Immature natural killer cell (primary cell): ENCODE results near the gene ARMC3. TPM values are rescaled to one million over a fixed set of nuclear protein-coding genes. Genes with fewer than 3 reads are reported as not detected.

Experiments used
- DNase-seq, 3 donors: peaks; one replicate each; pipeline ENCODE4 v3.0.0; 2022; ENCODE audit warnings: mixed read lengths in 1 of 3
- H3K27ac Mint-ChIP-seq, 6 donors: one replicate each; pipeline ENCODE4 v1.8.0; 2020; ENCODE audit warnings: mixed read lengths in 6 of 6, mild to moderate bottlenecking in 5 of 6, inconsistent platforms in 4 of 6, moderate library complexity in 3 of 6
- H3K27me3 Mint-ChIP-seq, 3 donors: one replicate each; pipeline ENCODE4 v1.8.0; 2020 to 2021; ENCODE audit warnings: low read depth in 3 of 3, mild to moderate bottlenecking in 3 of 3, mixed read lengths in 3 of 3, moderate library complexity in 3 of 3, inconsistent platforms in 1 of 3
- H3K36me3 Mint-ChIP-seq, 3 donors: one replicate each; pipeline ENCODE4 v1.8.0; 2020; ENCODE audit warnings: mixed read lengths in 3 of 3, inconsistent platforms in 2 of 3, mild to moderate bottlenecking in 2 of 3
- H3K4me1 Mint-ChIP-seq, 2 donors: one replicate each; pipeline ENCODE4 v1.8.0; 2020; ENCODE audit warnings: inconsistent platforms in 2 of 2, mild to moderate bottlenecking in 2 of 2, mixed read lengths in 2 of 2, moderate library complexity in 1 of 2
- H3K4me3 Mint-ChIP-seq, 5 donors: one replicate each; pipeline ENCODE4 v1.8.0; 2020; ENCODE audit warnings: mild to moderate bottlenecking in 5 of 5, mixed read lengths in 5 of 5, inconsistent platforms in 3 of 5, moderate library complexity in 3 of 5
- H3K9me3 Mint-ChIP-seq, 6 donors: one replicate each; pipeline ENCODE4 v1.8.0; 2020; ENCODE audit warnings: mild to moderate bottlenecking in 6 of 6, mixed read lengths in 6 of 6, inconsistent platforms in 4 of 6, moderate library complexity in 3 of 6
- polyA plus RNA-seq, 3 donors: library from polyadenylated mRNA; unstranded; fragments of 300-500 nt; fragmentation: Illumina TruSeq; gene quantifications; one replicate each; pipeline ENCODE4 v1.2.3, GENCODE V29; 2021

Gene ARMC3
- polyA plus RNA-seq, 3 donors from 2014 or later = 0.32 TPM; not detected in 2

GRCh38 chr10:22986771-22987542, 59.1 kb downstream of the ARMC3 start:
- Mint-ChIP-seq H3K27me3 (peaks cover 2 to 12% (median 4%) of the 10 kb centered on the region in 3 donors), H3K4me1 (peaks cover 3 to 12% of the 10 kb centered on the region in 2 donors), H3K9me3 (no peaks in the 10 kb centered on the region), H3K27ac (no peak overlapping the region), H3K4me3 (no peak overlapping the region), H3K36me3 (peaks cover 0 to 3% (median 0%) of the 10 kb centered on the region in 3 donors)
- peak in 2 of 3 donors; percentile 16 to 21 for DNase-seq

DNA sequence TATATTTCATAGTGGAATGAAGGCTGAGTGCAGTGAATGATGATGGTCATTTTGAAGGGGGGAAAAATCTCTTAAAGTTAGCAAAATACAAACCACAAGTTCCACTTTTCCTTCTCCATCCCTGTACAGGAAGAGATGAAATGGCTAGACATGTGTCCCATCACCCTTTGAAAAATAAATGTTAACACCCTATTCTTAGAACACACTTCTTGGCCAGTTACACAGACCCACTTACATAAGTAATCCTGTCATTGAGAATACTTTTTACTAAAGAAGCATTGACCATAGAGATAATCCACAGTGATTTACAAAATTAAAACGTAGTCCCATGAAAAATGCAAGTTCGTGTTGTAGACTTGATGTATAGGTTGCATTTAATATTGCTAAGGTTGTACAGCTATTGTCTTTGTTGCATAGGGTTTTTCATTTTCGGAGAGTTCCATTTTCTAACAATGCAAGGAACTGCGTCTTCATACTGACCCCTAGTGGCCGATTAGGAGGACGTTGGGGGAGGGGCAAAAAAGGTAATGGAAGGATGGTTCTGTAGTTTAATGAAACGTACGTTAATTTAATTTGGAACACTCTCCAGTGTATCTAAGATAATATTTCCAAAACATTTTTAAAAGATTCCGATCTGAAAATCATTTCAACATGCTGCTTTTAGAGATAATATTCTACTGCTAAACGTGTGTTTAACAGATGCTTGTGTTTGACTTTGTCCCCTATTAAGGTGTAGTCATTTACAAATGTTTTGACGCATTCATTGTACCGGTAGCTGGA, 60.9 kb downstream of the ARMC3 start:
- H3K4me1 Mint-ChIP-seq = peaks cover 3 to 12% of the 10 kb centered on the region in 2 donors
- peak overlapping the region in 2 of 6 donors; percentile 35 to 46 for H3K27ac Mint-ChIP-seq
- peaks cover 2 to 12% (median 4%) of the 10 kb centered on the region in 3 donors for H3K27me3 Mint-ChIP-seq
- H3K4me3 Mint-ChIP-seq = no peak overlapping the region
- DNase-seq = peak; percentile 71 to 77 (median 73)
- no peaks in the 10 kb centered on the region for H3K36me3 Mint-ChIP-seq
- H3K9me3 Mint-ChIP-seq = no peaks in the 10 kb centered on the region

DNA sequence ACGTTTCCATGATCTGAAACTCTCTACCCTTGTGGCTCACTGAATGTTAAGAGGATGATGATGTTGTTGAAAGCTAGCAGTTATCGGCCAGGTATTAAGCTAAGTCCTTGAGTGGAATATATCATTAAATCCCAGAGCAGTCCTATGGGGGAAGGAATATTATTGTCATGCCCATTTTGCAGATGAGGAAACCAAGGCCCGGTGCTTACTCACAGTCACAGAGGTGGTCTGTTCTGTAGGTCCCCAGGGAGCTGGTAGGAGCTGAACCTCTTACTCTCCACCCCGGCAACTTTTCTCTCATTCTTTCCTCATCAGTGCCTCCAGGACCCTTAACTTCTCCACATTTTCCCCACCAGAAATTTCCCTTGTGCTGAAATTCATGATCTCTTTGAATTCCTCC, 62.6 kb downstream of the ARMC3 start:
- no peaks in the 10 kb centered on the region for H3K9me3 Mint-ChIP-seq
- H3K4me3 Mint-ChIP-seq = no peak overlapping the region
- H3K27me3 Mint-ChIP-seq = peaks cover 7 to 12% (median 11%) of the 10 kb centered on the region in 3 donors
- peaks cover 3 to 12% of the 10 kb centered on the region in 2 donors for H3K4me1 Mint-ChIP-seq
- no peak for DNase-seq
- no peak overlapping the region for H3K27ac Mint-ChIP-seq
- no peaks in the 10 kb centered on the region for H3K36me3 Mint-ChIP-seq

DNA sequence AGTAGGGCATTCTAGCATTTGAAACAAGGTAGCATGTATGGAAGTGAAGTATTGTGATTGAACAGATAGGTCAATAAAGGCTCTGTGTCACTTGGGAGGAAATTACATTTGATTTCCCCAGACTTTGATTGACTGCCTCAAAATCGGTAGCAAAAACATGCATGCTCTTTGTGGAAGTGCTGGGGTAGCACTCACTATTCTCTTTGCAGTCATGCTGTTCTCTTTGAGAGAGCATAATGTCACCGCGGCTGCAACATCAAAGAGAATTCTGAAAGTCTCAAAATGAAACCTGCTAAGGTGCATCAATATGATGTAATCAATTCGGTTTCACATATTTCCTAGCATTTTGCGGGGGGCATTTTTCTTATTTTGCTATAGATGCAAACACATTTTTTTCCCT, 64.2 kb downstream of the ARMC3 start:
- peaks cover 3 to 12% of the 10 kb centered on the region in 2 donors for H3K4me1 Mint-ChIP-seq
- no peak overlapping the region for H3K4me3 Mint-ChIP-seq
- no peak overlapping the region for H3K27ac Mint-ChIP-seq
- no peak for DNase-seq
- H3K9me3 Mint-ChIP-seq = no peaks in the 10 kb centered on the region
- peaks cover 12 to 21% (median 15%) of the 10 kb centered on the region in 3 donors for H3K27me3 Mint-ChIP-seq
- H3K36me3 Mint-ChIP-seq = no peaks in the 10 kb centered on the region

GRCh38 chr10:22992621-22993020, 64.8 kb downstream of the ARMC3 start:
- Mint-ChIP-seq H3K27me3 (peaks cover 12 to 21% (median 15%) of the 10 kb centered on the region in 3 donors), H3K27ac (no peak overlapping the region), H3K4me3 (no peak overlapping the region), H3K4me1 (peaks cover 3 to 12% of the 10 kb centered on the region in 2 donors), H3K36me3 (no peaks in the 10 kb centered on the region), H3K9me3 (no peaks in the 10 kb centered on the region)
- no peak for DNase-seq

DNA sequence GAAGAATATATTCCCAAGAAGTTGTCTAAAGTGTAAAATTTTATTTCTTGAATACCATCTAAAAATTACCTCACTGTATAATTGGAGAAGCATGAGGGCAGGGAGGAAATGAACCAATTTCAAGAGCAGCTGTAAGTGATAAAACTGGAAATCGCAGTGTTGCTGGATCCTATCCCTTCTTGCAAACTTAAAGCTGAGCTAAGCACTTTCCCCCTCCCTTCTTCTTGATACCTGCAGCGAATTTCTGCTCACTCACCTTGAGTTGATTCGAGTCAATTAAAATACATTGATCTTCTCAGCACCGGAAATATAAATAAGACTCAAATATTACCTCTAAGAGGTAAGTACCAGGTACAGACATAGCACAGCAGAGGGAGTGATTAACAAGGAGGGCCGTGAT, 65.5 kb downstream of the ARMC3 start:
- Mint-ChIP-seq H3K27me3 (peaks cover 12 to 24% (median 15%) of the 10 kb centered on the region in 3 donors), H3K9me3 (no peaks in the 10 kb centered on the region), H3K27ac (no peak overlapping the region), H3K4me3 (no peak overlapping the region), H3K4me1 (peaks cover 3 to 9% of the 10 kb centered on the region in 2 donors), H3K36me3 (no peaks in the 10 kb centered on the region)
- no peak for DNase-seq

DNA sequence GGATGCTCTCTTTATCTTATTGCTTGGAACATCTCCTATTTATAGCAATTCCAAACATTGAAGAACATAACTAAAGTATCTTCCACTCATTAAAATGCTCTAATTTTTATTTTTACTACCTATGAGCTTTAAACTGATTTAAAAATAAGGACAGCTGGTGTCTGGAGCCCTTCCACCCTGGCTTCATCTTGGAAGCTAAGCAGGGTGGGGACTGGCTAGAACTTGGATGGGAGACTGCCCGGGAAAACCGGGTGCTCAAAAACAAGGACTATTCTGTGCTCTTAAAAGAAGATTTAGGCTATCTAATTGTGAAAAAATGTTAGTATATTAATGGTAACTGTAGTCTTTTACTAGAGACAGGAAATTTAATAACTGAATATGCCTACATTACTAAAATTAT, 69.2 kb downstream of the ARMC3 start:
- Mint-ChIP-seq H3K27ac (no peak overlapping the region), H3K9me3 (no peaks in the 10 kb centered on the region), H3K36me3 (no peaks in the 10 kb centered on the region), H3K4me3 (no peak overlapping the region), H3K27me3 (peaks cover 5 to 35% (median 14%) of the 10 kb centered on the region in 3 donors), H3K4me1 (no peaks in the 10 kb centered on the region)
- no peak for DNase-seq

DNA sequence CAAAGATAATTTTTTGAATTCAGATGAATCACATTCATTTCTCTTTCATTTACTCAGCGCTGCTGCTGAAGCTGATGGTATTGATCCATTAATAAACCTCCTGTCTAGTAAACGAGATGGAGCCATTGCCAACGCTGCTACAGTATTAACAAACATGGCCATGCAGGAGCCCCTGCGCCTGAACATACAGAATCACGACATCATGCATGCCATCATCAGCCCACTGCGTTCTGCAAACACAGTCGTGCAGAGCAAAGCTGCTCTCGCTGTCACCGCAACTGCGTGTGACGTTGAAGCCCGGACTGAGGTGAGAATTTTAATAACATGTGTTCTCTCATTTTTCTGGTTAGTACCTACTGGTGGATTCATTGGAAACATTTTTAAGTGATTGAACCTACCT, 70.2 kb downstream of the ARMC3 start:
- Mint-ChIP-seq H3K4me3 (no peak overlapping the region), H3K27ac (no peak overlapping the region), H3K9me3 (no peaks in the 10 kb centered on the region), H3K27me3 (peaks cover 7 to 40% (median 14%) of the 10 kb centered on the region in 3 donors), H3K4me1 (no peaks in the 10 kb centered on the region), H3K36me3 (no peaks in the 10 kb centered on the region)
- no peak for DNase-seq

- peak overlapping the region in 1 of 6 donors; percentile 2 for H3K27ac Mint-ChIP-seq
These were observed 72.1 kb downstream of the ARMC3 start for GRCh38 chr10:22999942-23000341.

DNA sequence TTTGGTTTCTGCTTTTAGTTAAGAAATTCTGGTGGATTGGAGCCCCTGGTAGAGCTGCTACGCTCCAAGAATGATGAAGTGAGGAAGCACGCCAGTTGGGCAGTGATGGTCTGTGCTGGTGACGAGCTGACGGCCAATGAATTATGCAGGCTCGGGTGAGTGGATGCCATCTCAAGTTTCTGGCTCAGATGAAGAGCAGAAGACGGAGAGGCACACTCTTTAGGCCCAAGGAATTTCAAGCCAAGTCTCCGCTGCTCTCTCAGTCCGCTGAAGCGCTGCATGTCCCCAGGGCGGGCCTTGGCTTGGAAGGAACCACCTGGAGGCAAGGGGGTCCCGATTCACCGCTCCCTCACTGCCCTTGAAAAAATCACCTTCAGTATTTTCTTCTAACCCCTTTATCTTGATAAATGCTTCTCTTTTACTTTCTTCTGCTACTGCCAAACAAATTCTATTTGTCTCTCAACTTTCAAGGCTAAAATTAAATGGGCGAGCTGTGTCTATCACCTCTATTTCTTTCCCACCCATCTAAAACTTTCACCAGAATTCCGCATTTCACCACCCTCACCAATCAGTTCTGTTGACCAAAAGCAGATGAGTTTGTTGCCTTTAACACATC, 74.2 kb downstream of the ARMC3 start:
- H3K4me1 Mint-ChIP-seq = no peaks in the 10 kb centered on the region
- DNase-seq = no peak
- peaks cover 7 to 44% (median 12%) of the 10 kb centered on the region in 3 donors for H3K27me3 Mint-ChIP-seq
- H3K36me3 Mint-ChIP-seq = no peaks in the 10 kb centered on the region
- H3K4me3 Mint-ChIP-seq = no peak overlapping the region
- H3K9me3 Mint-ChIP-seq = no peaks in the 10 kb centered on the region
- H3K27ac Mint-ChIP-seq = no peak overlapping the region

More at GRCh38 chr10:22999942-23000341, 72.1 kb downstream of the ARMC3 start:
- no peak overlapping the region for H3K4me3 Mint-ChIP-seq
- DNase-seq = no peak
- H3K4me1 Mint-ChIP-seq = no peaks in the 10 kb centered on the region
- H3K27me3 Mint-ChIP-seq = peaks cover 9 to 48% (median 12%) of the 10 kb centered on the region in 3 donors
- no peaks in the 10 kb centered on the region for H3K9me3 Mint-ChIP-seq
- no peaks in the 10 kb centered on the region for H3K36me3 Mint-ChIP-seq

GRCh38 chr10:23005150-23005549, 77.3 kb downstream of the ARMC3 start:
- H3K4me3 Mint-ChIP-seq = no peak overlapping the region
- H3K36me3 Mint-ChIP-seq = no peaks in the 10 kb centered on the region
- no peak for DNase-seq
- H3K9me3 Mint-ChIP-seq = no peaks in the 10 kb centered on the region
- H3K4me1 Mint-ChIP-seq = no peaks in the 10 kb centered on the region
- H3K27me3 Mint-ChIP-seq = peaks cover 4 to 39% (median 14%) of the 10 kb centered on the region in 3 donors
- H3K27ac Mint-ChIP-seq = no peak overlapping the region

DNA sequence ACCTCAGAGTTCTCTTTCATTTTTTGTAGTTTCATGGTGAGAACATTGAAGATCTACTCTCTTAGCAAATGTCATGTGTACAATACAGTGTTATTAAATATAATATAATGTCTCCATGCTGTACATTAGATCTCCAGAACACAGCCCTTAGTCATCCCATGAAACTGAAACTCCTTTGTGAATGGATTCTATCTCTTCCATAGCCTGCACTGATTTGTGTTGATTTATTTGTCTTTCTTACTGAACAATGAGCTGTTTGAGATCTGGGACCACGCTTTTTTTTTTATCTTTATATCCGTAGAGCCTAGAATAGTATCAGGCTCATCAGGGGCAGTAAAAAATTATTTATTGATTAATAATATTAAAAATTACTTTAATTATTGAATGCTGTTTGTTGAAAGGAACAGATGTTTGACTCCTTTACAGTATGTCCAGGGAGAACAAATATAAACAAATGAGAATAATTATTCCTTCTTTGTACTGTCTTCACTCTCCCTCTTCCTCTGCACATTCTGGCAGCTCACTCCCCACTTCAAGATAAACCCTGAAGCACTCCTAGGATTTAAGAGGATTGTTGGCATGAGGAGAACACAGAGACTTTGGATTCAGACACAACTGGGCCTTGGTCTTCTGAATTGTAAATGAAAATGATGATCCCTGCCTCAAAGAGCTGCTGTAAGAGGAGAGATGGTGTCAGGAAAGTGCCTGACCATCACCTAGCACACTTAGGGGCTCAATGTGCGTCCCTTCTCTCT, 85.9 kb downstream of the ARMC3 start:
- no peaks in the 10 kb centered on the region for H3K4me1 Mint-ChIP-seq
- no peak overlapping the region for H3K27ac Mint-ChIP-seq
- no peak for DNase-seq
- H3K27me3 Mint-ChIP-seq = peaks cover 1 to 7% (median 3%) of the 10 kb centered on the region in 3 donors
- H3K9me3 Mint-ChIP-seq = no peaks in the 10 kb centered on the region
- H3K4me3 Mint-ChIP-seq = no peak overlapping the region
- H3K36me3 Mint-ChIP-seq = no peaks in the 10 kb centered on the region

DNA sequence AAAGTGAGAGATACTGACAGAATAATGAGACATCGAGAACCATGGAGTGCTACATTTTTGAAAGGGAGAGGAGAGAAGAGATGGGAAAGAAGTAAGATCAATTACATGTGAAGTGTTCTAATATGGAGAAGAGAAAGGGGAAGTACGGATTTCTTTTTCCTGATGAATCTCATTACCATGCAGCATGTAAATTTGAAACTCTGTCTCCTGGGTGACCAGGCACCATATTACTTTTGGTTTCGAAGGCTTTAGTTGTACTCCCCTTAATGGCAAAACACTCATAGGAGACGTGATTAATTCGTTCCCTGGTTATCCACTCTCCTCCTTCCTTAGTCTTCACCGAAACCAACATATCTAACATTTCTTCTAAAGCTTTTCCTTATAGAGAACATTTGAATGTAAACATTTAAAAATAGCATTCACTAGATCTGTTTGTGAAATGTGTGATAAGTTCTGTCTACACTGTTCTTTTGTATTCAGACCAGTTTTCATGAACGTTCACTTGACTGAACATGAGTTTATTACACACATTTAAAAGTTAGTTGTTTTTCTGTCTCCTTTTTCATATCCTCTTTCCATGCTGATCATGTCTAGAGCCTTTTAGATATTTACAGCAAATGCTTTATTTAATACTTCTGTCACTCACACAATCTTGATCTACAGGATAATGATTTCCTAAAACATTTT, 87.3 kb downstream of the ARMC3 start:
- no peak for DNase-seq
- no peak overlapping the region for H3K4me3 Mint-ChIP-seq
- H3K27ac Mint-ChIP-seq = no peak overlapping the region

More for the DNA sequence above, 87.3 kb downstream of the ARMC3 start:
- Mint-ChIP-seq H3K36me3 (no peaks in the 10 kb centered on the region), H3K4me1 (no peaks in the 10 kb centered on the region), H3K27me3 (peaks cover 3 to 8% (median 7%) of the 10 kb centered on the region in 3 donors), H3K9me3 (no peaks in the 10 kb centered on the region)
